OCI-LY1 (cell line): Measurements from ENCODE around the gene GPM6B.

Source experiments
- CTCF ChIP-seq: fragments of 200-600 bp; sonication (generic), shearing (Covaris generic); IDR thresholded peaks from 2 replicates; pipeline ENCODE4 v1.5.1; 2017; ENCODE audit warnings: mild to moderate bottlenecking, antibody characterized with exemption, low read length, moderate library complexity, mixed read lengths
- EZH2 ChIP-seq: fragments of 200-600 bp; sonication (generic), shearing (Covaris generic); IDR thresholded peaks from 2 replicates; pipeline ENCODE4 v1.8.0; 2017; ENCODE audit warnings: borderline replicate concordance, mixed run types, mild to moderate bottlenecking, antibody characterized with exemption, low read length, moderate library complexity, mixed read lengths

GRCh38 chrX:13768939-13769338, 48.0 kb downstream of the GPM6B start:
- TF ChIP-seq CTCF (no peak), EZH2 (no peak)
